Left ventricle myocardium inferior (tissue), 1 donor: ENCODE data around the gene DDAH2. TPM values are rescaled to one million over a fixed set of nuclear protein-coding genes. Genes with fewer than 3 reads are reported as not detected.

Experiments
- DNase-seq: peaks from one replicate; pipeline ENCODE4 v3.0.0-alpha.2; 2020
- H3K27ac ChIP-seq: fragments of 200-600 bp; replicated peaks from 2 replicates; pipeline ENCODE4 v1.8.0; 2021
- H3K27me3 ChIP-seq: fragments of 200-600 bp; 2 replicates; pipeline ENCODE4 v1.8.0; 2021; ENCODE audit warnings: low read depth
- H3K36me3 ChIP-seq: fragments of 200-600 bp; 2 replicates; pipeline ENCODE4 v1.8.0; 2021
- H3K4me1 ChIP-seq: fragments of 200-600 bp; 2 replicates; pipeline ENCODE4 v1.8.0; 2021
- H3K4me3 ChIP-seq: fragments of 200-600 bp; 2 replicates; pipeline ENCODE4 v1.8.0; 2021; ENCODE audit warnings: mild to moderate bottlenecking, moderate library complexity
- H3K9me3 ChIP-seq: fragments of 200-600 bp; replicated peaks from 2 replicates; pipeline ENCODE4 v1.8.0; 2021
- CTCF ChIP-seq: fragments of 200-600 bp; IDR thresholded peaks from 2 replicates; pipeline ENCODE4 v1.8.0; 2021; ENCODE audit warnings: antibody characterized with exemption, mild to moderate bottlenecking, borderline replicate concordance
- intact Hi-C: fragments of 100-400 bp; cut with micrococcal nuclease; formaldehyde crosslinking; loops from one replicate; pipeline ENCODE4 v1.11.0; 2022
- total RNA-seq: library from RNA; stranded (reverse); fragmentation: NEBNext Ultra II Directional; extraction: Animal tissue kit (Norgen Biotek cat#: 25700); gene quantifications from one replicate; pipeline ENCODE4 v1.2.1, GENCODE V29; 2021
- donor health status: DM: no; HTN: yes; CAD: no; lungs with severe emphysema.

The DDAH2 gene
- total RNA-seq, 1 donor from 2014 or later: 36.1 TPM

GRCh38 chr6:31723245-31723979 lies 5.7 kb downstream of the DDAH2 start, which contains the start of gene MPIG6B:
MPIG6B (plus strand) TSS chr6:31723373; CDS start chr6:31723384, 11 bp downstream.
- Histone ChIP-seq H3K27me3 (no peaks in the 10 kb centered on the region), H3K4me3 (no peak within 1 kb of the TSS), H3K27ac (peak within 1 kb of the TSS; percentile 46), H3K9me3 (no peaks in the 10 kb centered on the region), H3K4me1 (peaks cover 9% of the 10 kb centered on the region), H3K36me3 (peaks cover 27% of the 10 kb centered on the region)
- TF ChIP-seq CTCF: no peak
- intact Hi-C loops: no loop called here
- DNase-seq: no peak

GRCh38 chr6:31722173-31722572 lies 6.9 kb downstream of the DDAH2 start:
- H3K27ac ChIP-seq: no peak overlapping the region
- intact Hi-C loops: no loop called here
- H3K4me1 ChIP-seq: no peaks in the 10 kb centered on the region
- H3K9me3 ChIP-seq: no peaks in the 10 kb centered on the region
- H3K36me3 ChIP-seq: peaks cover 15% of the 10 kb centered on the region
- no peak overlapping the region for H3K4me3 ChIP-seq
- DNase-seq: no peak
- TF ChIP-seq CTCF: no peak
- H3K27me3 ChIP-seq: no peaks in the 10 kb centered on the region

GRCh38 chr6:31721351-31722020 lies 7.6 kb downstream of the DDAH2 start, which contains the start of gene LY6G6C:
LY6G6C (minus strand) TSS chr6:31721746; CDS start chr6:31721679, 67 bp downstream.
- intact Hi-C loops: no loop called here

GRCh38 chr6:31720196-31720770 lies 8.8 kb downstream of the DDAH2 start:
- no peak overlapping the region for H3K27ac ChIP-seq
- H3K36me3 ChIP-seq: no peaks in the 10 kb centered on the region
- H3K9me3 ChIP-seq: no peaks in the 10 kb centered on the region
- intact Hi-C loops: no loop called here
- H3K27me3 ChIP-seq: no peaks in the 10 kb centered on the region
- H3K4me1 ChIP-seq: no peaks in the 10 kb centered on the region
- no peak for TF ChIP-seq CTCF
- DNase-seq: no peak
- no peak overlapping the region for H3K4me3 ChIP-seq

More at GRCh38 chr6:31721351-31722020, 7.6 kb downstream of the DDAH2 start, which contains the start of gene LY6G6C:
- H3K9me3 ChIP-seq: no peaks in the 10 kb centered on the region
- H3K27me3 ChIP-seq: no peaks in the 10 kb centered on the region
- no peaks in the 10 kb centered on the region for H3K4me1 ChIP-seq
- no peak within 1 kb of the TSS for H3K4me3 ChIP-seq
- H3K36me3 ChIP-seq: peaks cover 10% of the 10 kb centered on the region
- DNase-seq: no peak
- H3K27ac ChIP-seq: no peak within 1 kb of the TSS
- TF ChIP-seq CTCF: no peak

GRCh38 chr6:31719001-31719400 lies 10.1 kb downstream of the DDAH2 start:
- no peak for DNase-seq
- TF ChIP-seq CTCF: no peak
- intact Hi-C loops: no loop called here

More at GRCh38 chr6:31719001-31719400, 10.1 kb downstream of the DDAH2 start:
- no peaks in the 10 kb centered on the region for H3K36me3 ChIP-seq
- H3K27me3 ChIP-seq: no peaks in the 10 kb centered on the region
- no peaks in the 10 kb centered on the region for H3K9me3 ChIP-seq
- no peak overlapping the region for H3K27ac ChIP-seq
- H3K4me1 ChIP-seq: no peaks in the 10 kb centered on the region
- no peak overlapping the region for H3K4me3 ChIP-seq
